HG02610 (cell line): ENCODE measurements around the gene LPAR1.
"Not testable (repeated sequence)": the region's sequence is repeated elsewhere in the genome, so short reads cannot be mapped to it uniquely, and the experiment has no call there.

Experiments
- ATAC-seq: cut with Tn5 transposase; IDR thresholded peaks from one replicate; pipeline ENCODE4 v1.9.1; 2021; ENCODE audit warnings: mild to moderate bottlenecking, moderate library complexity; ENCODE audit not compliant: unreplicated experiment

LPAR1 gene

DNA sequence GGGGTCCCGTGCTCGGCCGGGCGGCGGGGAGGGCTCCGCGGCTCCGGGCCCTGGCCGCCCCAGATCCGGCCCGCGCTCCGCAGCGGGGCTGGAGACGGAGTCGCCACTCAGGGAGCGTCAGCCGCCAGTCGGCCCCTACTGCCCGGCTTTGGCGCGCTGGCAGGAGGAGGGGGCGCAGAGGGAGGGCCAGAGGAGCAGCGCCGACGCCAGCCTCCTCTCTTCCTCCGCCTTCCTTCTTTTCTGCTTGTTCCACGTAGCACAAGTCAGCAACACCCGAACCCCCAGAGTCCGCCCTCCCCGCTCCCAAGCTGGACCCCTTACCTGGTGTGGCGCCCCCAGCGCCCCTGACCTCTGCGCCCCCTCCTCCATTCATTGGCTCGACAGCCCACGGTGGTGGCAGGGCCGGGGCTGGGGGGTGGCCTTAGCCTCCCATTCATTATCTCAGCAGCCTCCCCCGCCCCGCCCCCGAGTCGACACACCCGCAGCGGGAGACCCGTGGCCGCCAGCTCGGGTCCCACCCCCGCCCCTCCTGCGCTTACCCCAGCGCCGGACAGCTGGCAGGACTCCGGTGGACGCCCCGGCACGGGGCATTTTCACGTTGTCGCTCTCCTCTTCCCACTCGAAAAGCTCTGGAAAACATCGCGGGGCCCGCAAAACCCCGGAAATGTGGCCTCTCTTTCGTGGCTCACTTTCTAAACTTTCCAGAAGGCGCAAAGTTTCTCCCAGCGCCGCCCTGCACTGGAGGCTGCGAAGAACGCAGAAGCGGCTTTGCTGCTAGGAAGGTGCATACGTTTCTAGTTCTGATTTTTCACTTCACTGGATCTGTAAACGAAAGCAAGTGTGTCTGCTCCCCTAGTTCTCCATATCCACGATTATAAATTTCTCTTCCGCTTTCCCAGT, at the start of gene LPAR1:
TSS of gene LPAR1 (minus strand) at position 140 of the 900 bp plus-strand sequence. CDS start 66,353 bp downstream, outside the sequence.
- peak; percentile 27 for ATAC-seq

DNA sequence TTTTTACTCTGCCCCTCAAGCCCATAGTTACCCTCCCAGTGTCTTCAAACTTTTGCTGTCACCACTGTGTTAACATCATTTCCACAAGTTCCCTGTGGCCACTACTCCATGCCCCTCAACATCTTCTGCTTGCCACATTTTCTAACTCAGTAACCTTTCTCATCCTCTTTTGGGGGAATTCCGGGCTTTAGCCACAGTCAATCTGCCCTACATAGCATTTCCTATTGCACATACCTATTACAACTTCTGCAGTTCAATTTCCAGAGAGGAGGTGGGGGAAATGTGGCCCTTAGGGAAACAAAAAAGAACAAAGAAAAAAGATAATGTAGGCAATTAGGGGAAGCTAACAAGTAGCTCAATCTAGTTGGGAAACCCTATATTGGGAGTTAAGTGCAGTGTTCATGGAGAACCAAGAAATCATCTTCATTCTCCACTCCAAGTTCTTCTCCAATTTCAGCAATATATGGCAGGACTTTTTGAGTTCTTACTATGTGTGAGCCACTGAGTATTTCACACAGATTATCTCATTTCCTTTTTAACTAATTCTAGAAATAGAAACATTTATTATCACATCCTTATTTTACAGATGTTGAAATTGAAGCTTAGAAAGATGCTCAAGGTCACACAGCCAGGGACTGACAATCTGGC, 40.2 kb upstream of the LPAR1 start:
- peak; percentile 83 for ATAC-seq

DNA sequence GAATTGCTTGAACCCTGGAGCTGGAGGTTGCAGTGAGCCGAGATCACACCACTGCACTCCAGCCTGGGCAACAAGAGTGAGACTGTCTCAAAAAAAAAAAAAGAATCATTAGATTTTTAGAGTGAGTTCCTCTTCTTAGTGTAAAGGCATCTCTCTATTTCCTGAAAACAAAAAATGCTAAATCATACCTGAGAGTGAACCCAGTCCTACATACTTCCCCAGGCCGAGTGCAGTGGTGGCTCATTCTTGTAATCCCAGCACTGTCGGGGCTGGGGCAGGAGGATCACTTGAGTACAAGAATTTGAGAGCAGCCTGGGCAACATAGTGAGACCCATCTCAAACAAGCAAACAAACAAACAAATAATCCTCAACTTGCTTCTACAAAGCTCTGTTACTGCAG, 38.2 kb upstream of the LPAR1 start:
- no peak for ATAC-seq

- no peak for ATAC-seq
Observed at GRCh38 chr9:111076042-111076441, 37.8 kb upstream of the LPAR1 start.

DNA sequence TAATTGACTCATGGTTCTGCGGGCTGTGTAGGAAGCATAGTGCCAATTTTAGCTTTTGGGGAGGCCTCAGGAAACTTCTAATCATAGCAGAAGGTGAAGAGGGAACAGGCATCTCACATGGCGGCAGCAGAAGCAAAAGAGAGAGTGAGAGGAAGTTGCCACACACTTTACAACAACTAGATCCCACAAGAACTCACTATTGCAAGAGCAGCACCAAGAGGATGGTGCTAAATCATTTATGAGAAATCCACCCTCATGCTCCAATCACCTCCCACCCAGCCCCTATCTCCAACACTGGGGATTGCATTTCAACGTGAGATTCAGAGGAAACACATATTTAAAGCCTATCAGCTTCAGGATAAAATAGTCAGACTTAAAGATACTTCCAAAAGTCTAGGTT, 36.1 kb upstream of the LPAR1 start:
- ATAC-seq = no peak

- no peak for ATAC-seq
Observed at GRCh38 chr9:111069183-111069582, 30.9 kb upstream of the LPAR1 start.

- no peak for ATAC-seq
Observed at GRCh38 chr9:111068771-111069170, 30.5 kb upstream of the LPAR1 start.

- no peak for ATAC-seq
Observed at GRCh38 chr9:111068383-111068730, 30.1 kb upstream of the LPAR1 start.

DNA sequence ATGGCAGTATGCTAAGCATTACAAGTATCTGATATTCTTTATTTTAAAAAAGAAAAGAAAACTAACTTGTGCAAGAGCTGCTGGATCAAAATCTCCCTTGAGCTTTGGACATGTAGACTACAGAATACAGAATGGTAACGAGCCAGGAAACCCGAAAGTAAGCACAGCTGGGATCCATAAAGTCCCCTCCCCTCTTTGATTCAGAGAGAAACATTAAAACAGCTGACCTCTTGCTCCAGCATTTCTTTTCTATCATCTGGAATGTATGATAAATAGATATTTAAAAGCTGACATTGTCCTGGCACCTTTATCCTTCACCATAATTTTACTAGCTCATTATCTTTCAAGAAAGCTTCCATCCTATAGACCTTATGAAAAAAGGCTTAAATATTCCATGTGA, 28.2 kb upstream of the LPAR1 start:
- ATAC-seq = no peak

GRCh38 chr9:111065414-111065813, 27.1 kb upstream of the LPAR1 start:
- ATAC-seq = no peak

DNA sequence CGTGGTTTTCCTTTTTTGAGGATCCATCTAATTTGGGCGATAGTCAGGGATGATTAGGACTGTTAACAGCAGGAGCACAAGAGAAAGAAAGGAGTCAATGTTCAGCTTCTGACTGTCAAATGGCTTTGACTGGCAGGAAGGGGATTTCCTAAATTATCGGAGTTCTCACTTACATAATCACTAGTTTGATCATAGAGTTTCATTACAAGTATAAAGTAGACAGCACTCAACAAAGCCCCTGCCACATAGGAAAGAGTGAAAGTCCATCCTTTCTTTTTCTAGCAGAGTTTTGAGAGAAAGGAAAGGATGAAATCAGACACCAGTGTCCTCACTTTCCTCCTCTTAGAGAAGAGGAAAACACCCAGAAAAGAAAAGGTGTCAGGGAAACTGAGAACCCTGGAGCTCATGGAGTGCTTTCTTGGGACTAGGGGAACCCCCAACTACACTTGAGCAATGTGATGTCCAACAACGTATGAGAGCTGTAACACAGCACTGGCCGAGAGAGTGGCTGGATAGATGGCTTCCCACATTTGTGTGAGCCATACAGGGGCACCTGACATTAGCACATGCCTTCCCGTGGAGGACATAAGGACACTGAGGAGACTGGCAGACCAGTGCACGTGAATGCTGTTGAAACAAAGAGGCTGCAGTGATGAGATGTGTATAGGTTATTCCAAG, 26.0 kb upstream of the LPAR1 start:
- ATAC-seq = peak; percentile 53

DNA sequence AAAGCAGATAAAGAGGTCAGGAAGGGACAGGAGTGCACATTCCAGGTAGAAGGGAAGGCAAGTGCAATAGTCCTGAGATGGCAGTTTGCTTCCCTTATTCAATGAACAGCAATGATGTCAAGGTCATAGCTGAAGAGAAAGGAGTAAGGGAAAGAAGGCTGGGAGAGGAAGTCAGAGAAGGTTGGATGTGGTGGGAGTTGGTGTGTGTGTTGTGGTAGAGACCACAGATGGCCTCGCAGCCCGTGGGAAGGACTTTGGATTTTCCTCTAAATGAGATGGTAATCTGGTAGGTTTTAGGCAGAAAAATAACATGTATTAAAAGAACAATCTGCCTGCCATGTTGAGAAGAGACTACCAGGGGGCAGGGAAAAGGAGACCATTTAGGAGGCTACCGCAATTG, 25.1 kb upstream of the LPAR1 start:
- no peak for ATAC-seq

- ATAC-seq = no peak
Observed at GRCh38 chr9:111058166-111058565, 19.9 kb upstream of the LPAR1 start.

DNA sequence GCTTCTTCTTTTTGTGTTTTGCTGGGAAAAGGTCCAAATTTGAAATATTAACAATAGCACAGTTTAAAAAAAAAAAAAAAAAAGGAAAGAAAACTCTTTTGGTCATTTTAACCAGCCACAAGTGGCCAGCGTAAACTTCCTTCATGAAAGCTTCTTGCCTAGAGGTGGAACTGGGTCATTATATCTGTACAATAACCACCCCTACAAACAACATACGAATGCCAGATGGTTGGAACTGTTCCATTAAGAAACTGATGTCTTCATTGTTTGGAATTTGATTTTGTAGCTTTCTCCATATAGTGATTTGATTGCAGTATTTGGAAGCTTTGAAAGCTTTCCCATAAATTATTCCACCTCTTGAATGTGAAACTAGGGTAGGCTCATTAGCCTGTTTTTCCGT, 18.3 kb upstream of the LPAR1 start:
- no peak for ATAC-seq

- ATAC-seq = no peak
Observed at GRCh38 chr9:111052791-111053190, 14.5 kb upstream of the LPAR1 start.

DNA sequence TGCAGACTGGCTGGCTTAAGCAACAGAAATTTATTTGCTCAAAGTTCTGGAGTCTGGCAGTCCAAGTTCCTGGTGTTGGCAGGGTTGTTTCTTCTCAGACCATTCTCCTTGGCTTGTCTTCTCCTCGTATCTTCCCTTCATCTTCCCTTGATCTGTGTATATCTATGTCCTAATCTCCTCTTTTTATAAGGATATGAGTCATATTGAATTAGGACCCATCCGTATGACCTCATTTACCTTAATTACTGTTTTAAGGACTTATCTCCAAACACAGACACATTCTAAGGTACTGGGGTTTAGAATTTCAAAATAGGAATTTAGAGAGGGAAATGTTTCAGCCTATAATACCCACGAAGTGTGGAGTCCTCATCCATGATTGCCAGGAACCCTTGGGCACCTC, 13.1 kb upstream of the LPAR1 start:
- no peak for ATAC-seq

DNA sequence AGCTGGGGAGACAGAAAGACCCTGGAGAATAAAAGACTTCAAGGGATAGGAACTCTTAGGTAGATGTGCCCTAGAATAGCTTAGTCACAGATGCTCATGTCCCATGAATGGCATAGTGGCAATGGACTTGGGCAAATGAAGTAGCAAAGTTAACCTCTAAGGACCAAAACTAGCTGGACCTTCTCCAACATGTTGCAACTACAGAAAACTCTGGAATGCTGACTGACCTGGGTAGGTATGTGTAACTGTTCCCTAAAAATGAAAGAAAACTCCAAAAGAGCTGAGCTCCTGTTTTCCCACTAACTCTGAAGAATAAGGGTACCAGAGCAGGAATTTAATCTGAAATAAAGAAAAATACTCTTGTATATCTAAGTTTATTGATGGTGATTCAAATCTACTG, 12.5 kb upstream of the LPAR1 start:
- no peak for ATAC-seq

GRCh38 chr9:111047287-111047686, 9.0 kb upstream of the LPAR1 start:
- ATAC-seq = not testable (repeated sequence)

DNA sequence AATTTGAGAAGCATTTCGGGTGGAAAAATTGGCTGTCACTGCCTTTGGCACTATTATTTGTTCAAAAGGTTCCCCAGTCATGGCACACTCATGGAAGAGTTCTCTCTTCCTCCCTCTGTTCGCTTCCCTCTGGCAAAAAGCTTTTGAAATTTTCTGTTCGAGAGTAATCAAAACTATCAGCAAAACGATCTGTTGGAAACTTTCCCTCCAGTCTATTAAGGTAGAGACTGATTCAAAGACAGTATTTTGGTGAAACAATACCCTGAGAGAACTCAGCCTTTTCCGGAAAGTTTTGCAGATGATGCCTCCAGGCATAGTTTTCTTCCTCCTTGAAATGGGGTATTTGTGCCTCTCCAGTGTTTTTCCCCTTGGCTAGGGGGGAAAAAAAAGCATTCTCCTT, 3.6 kb upstream of the LPAR1 start:
- no peak for ATAC-seq

GRCh38 chr9:111040494-111040893, 2.2 kb upstream of the LPAR1 start:
- ATAC-seq = no peak

DNA sequence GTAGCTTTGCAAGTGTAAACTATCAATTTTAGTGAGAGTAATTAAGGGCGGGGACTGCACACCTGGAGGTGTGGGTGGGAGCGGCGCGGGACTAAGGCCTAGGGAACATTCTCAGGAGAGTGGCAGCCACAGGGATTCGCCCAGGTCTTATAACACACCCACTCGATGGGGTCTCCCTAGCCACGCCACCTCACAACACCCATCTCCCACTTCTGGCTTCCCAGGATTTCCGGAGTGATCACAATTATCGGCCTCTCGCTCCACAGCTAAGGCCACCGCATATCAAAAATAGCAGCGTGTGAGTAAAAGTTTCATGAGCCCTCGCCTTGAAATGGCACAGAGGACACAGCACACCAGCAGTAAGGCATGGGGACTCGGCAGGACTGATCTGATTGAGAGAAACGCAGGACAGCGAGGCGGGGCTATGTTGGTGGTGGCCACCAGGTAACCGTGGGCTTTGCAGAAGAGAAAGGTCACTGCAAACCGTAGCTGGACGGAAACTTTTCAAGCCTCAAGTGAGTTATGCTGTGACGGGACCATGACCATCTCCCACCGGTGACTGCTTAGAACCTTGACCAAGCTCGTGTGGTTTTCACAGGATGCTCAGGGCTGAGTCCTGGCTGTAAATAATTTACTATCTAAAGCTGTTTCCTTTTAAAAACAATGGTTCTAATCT, 1.1 kb upstream of the LPAR1 start:
- ATAC-seq = no peak
